Endodermal cell (in vitro differentiated cells): ENCODE data around the gene GPR141. TPM values are rescaled to one million over a fixed set of nuclear protein-coding genes. Genes with fewer than 3 reads are reported as not detected.

Experiments used
- DNase-seq: peaks from one replicate; pipeline ENCODE4 v3.0.0-alpha.2; 2017
- H3K27ac ChIP-seq: 2 replicates; pipeline ENCODE4 v1.5.1; 2013; ENCODE audit warnings: mild to moderate bottlenecking, low read depth, low read length, moderate library complexity
- H3K27me3 ChIP-seq: 2 replicates; pipeline ENCODE4 v1.6.1; 2013; ENCODE audit warnings: mild to moderate bottlenecking, low read length, moderate library complexity; ENCODE audit not compliant: insufficient read depth, control insufficient read depth, poor library complexity, severe bottlenecking
- H3K36me3 ChIP-seq: 2 replicates; pipeline ENCODE4 v1.7.0; 2013; ENCODE audit warnings: mild to moderate bottlenecking, low read length, moderate library complexity; ENCODE audit not compliant: control insufficient read depth, insufficient read depth
- H3K4me1 ChIP-seq: one replicate; pipeline ENCODE4 v1.7.0; 2013; ENCODE audit warnings: low read length; ENCODE audit not compliant: control insufficient read depth, insufficient read depth
- H3K4me3 ChIP-seq: 2 replicates; pipeline ENCODE4 v1.5.1; 2013; ENCODE audit warnings: mild to moderate bottlenecking, low read length, moderate library complexity
- H3K9ac ChIP-seq: 2 replicates; pipeline ENCODE4 v1.6.1; 2013; ENCODE audit warnings: mild to moderate bottlenecking, low read length, moderate library complexity; ENCODE audit not compliant: poor library complexity, severe bottlenecking; ENCODE audit errors: extremely low read depth
- H3K9me3 ChIP-seq: 2 replicates; pipeline ENCODE4 v1.6.1; 2013; ENCODE audit warnings: mild to moderate bottlenecking, low read length, moderate library complexity; ENCODE audit not compliant: control insufficient read depth
- H3K27ac Mint-ChIP-seq: 2 replicates; pipeline ENCODE4 v1.8.0; 2020; ENCODE audit warnings: mixed read lengths
- H3K27me3 Mint-ChIP-seq: 2 replicates; pipeline ENCODE4 v1.8.0; 2021; ENCODE audit warnings: mild to moderate bottlenecking, mixed read lengths; ENCODE audit not compliant: insufficient read depth
- H3K36me3 Mint-ChIP-seq: 2 replicates; pipeline ENCODE4 v1.8.0; 2020; ENCODE audit warnings: low read depth, mixed read lengths
- H3K4me1 Mint-ChIP-seq: 2 replicates; pipeline ENCODE4 v1.8.0; 2020; ENCODE audit warnings: mixed read lengths
- H3K4me3 Mint-ChIP-seq: 2 replicates; pipeline ENCODE4 v1.8.0; 2020; ENCODE audit warnings: mild to moderate bottlenecking, moderate library complexity, mixed read lengths
- H3K9me3 Mint-ChIP-seq: 2 replicates; pipeline ENCODE4 v1.8.0; 2020; ENCODE audit warnings: mild to moderate bottlenecking, mixed read lengths
- WGBS, 2 experiments: methylation state at CpG; one replicate each; pipeline versions ENCODE4 v1.1.5 to v1.1.7; 2013; ENCODE audit warnings: missing lambda C conversion rate in 2 of 2, mixed read lengths in 1 of 2; ENCODE audit not compliant: insufficient coverage in 1 of 2, insufficient read length in 1 of 2; 5-methylcytosine and 5-hydroxymethylcytosine counted together
- total RNA-seq, 2 donors: library from RNA; stranded (reverse); fragmentation: NEBNext Ultra II Directional in 1 of 2; extraction: Animal tissue kit (Norgen Biotek cat#: 25700) in 1 of 2; gene quantifications; 2 replicates in 1 of 2; 3 replicates in 1 of 2; pipeline ENCODE4 v1.2.1, GENCODE V29; 2021
- TF ChIP-seq, protein P1 (sequence below): fragments of 200-600 bp; sonication (generic); conservative IDR thresholded peaks from 2 replicates; pipeline ENCODE4 v1.5.0; 2021; ENCODE audit warnings: antibody characterized with exemption, mild to moderate bottlenecking

GPR141 gene
- total RNA-seq, 2 donors from 2014 or later: 1.9 to 3.9 TPM

DNA sequence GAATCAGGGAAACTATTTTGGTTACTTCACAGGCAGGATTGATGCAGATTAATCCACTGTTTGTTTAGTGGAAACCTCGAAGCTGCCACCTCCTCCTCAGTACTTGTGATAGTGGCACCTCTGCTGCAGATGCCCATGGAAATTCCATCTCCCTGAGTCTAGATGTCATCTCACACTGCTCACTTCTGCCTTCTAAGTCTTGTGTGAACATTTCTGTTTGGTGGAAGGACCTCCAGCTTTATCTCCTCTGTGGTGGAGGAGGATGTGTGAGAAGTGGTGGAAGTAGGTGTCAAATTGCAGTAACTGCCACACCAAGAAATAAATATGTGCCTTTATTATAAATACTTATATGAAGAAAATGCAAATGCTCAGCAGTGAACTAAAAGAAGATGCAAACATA is 25.8 kb upstream of the GPR141 start:
- 81 to 100% methylated on average over 1 of the region's 1 CpG for WGBS, 2 experiments
- no peak overlapping the region for H3K9ac ChIP-seq
- Mint-ChIP-seq H3K4me1 (peaks cover 16% of the 10 kb centered on the region), H3K27me3 (no peaks in the 10 kb centered on the region), H3K9me3 (no peaks in the 10 kb centered on the region), H3K27ac (no peak overlapping the region), H3K36me3 (peaks cover 1% of the 10 kb centered on the region), H3K4me3 (no peak overlapping the region)
- H3K4me3 ChIP-seq: no peak overlapping the region
- DNase-seq: no peak
- TF ChIP-seq, protein P1, sequence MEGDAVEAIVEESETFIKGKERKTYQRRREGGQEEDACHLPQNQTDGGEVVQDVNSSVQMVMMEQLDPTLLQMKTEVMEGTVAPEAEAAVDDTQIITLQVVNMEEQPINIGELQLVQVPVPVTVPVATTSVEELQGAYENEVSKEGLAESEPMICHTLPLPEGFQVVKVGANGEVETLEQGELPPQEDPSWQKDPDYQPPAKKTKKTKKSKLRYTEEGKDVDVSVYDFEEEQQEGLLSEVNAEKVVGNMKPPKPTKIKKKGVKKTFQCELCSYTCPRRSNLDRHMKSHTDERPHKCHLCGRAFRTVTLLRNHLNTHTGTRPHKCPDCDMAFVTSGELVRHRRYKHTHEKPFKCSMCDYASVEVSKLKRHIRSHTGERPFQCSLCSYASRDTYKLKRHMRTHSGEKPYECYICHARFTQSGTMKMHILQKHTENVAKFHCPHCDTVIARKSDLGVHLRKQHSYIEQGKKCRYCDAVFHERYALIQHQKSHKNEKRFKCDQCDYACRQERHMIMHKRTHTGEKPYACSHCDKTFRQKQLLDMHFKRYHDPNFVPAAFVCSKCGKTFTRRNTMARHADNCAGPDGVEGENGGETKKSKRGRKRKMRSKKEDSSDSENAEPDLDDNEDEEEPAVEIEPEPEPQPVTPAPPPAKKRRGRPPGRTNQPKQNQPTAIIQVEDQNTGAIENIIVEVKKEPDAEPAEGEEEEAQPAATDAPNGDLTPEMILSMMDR: no peak
- no peaks in the 10 kb centered on the region for H3K27me3 ChIP-seq
- H3K36me3 ChIP-seq: no peaks in the 10 kb centered on the region
- peaks cover 2% of the 10 kb centered on the region for H3K4me1 ChIP-seq
- no peaks in the 10 kb centered on the region for H3K9me3 ChIP-seq
- H3K27ac ChIP-seq: no peak overlapping the region

DNA sequence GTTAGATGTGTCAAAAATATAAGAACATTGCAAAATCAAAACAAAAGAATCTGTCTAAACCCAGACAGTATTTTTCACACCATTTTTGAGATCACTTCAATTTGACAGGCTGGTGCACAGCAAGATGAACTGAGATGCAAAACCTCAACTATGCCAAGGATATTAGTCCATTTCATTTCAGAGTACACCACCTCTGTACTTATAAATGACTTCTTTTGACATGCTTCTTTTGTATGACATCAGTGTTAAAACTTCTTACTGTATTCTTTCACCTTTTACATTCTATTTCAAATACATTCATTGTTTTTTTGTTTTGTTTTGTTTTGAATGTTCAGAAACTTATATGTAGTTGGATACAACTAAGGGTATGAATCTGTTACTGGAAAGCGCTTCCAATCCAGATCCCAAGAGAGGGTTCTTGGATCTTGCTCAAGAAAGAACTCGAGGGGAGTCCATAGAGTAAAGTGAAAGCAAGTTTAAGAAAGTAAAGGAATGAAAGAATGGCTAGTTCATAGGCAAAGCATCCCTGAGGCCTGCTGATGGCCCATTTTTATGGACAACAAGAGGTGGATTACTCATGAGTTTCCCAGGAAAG is 23.5 kb upstream of the GPR141 start:
- Histone ChIP-seq H3K27ac (no peak overlapping the region), H3K4me3 (no peak overlapping the region), H3K36me3 (no peaks in the 10 kb centered on the region), H3K27me3 (no peaks in the 10 kb centered on the region), H3K4me1 (peaks cover 2% of the 10 kb centered on the region), H3K9me3 (no peaks in the 10 kb centered on the region), H3K9ac (no peak overlapping the region)
- H3K9me3 Mint-ChIP-seq: no peaks in the 10 kb centered on the region
- no peak overlapping the region for H3K4me3 Mint-ChIP-seq
- peaks cover 24% of the 10 kb centered on the region for H3K4me1 Mint-ChIP-seq
- no peaks in the 10 kb centered on the region for H3K27me3 Mint-ChIP-seq
- peaks cover 2% of the 10 kb centered on the region for H3K36me3 Mint-ChIP-seq
- no peak overlapping the region for H3K27ac Mint-ChIP-seq
- 91 to 94% methylated on average over 2 of the region's 2 CpGs for WGBS, 2 experiments
- DNase-seq: no peak
- TF ChIP-seq, protein P1: no peak

DNA sequence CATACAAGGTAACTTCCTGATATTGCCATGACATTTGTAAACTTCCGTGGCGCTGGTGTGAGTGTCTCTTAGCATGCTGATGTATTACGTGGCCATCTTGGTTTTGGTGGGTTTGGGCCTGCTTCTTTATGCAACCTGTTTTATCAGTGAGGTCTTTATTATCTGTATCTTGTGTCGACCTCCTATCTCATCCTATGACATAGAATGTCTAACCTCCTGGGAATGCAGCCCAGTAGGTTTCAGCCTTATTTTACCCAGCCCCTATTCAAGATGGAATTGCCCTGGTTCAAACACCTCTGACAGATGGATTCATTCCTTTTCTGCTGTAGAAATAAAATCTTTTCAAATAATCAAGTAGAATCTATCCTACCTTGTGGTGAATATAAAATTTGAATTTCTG is 23.0 kb upstream of the GPR141 start:
- H3K9ac ChIP-seq: no peak overlapping the region
- H3K9me3 Mint-ChIP-seq: no peaks in the 10 kb centered on the region
- no peak overlapping the region for H3K27ac ChIP-seq
- WGBS, 2 experiments: 63 to 72% methylated on average over 4 of the region's 4 CpGs
- no peaks in the 10 kb centered on the region for H3K9me3 ChIP-seq
- H3K27ac Mint-ChIP-seq: no peak overlapping the region
- H3K4me3 Mint-ChIP-seq: no peak overlapping the region
- H3K27me3 ChIP-seq: no peaks in the 10 kb centered on the region
- no peak for DNase-seq
- H3K36me3 ChIP-seq: no peaks in the 10 kb centered on the region
- no peaks in the 10 kb centered on the region for H3K27me3 Mint-ChIP-seq
- H3K4me1 Mint-ChIP-seq: peaks cover 30% of the 10 kb centered on the region
- H3K36me3 Mint-ChIP-seq: peaks cover 2% of the 10 kb centered on the region
- H3K4me3 ChIP-seq: no peak overlapping the region
- peaks cover 5% of the 10 kb centered on the region for H3K4me1 ChIP-seq
- TF ChIP-seq, protein P1: no peak
